Mesenchymal stem cell (in vitro differentiated cells and primary cell): Measurements from ENCODE around the gene KCND3.

Experiments used
- DNase-seq: peaks from one replicate; pipeline ENCODE4 v3.0.0-alpha.2; 2013
- H2AFZ ChIP-seq: one replicate; pipeline ENCODE4 v1.6.1; 2013; ENCODE audit warnings: low read depth, mild to moderate bottlenecking, control low read depth, inconsistent platforms, low read length, moderate library complexity
- H2AK5ac ChIP-seq: 2 replicates; pipeline ENCODE4 v1.6.1; 2013; ENCODE audit warnings: low read length, moderate library complexity, mild to moderate bottlenecking, inconsistent platforms; ENCODE audit not compliant: severe bottlenecking
- H2BK120ac ChIP-seq: one replicate; pipeline ENCODE4 v1.6.1; 2013; ENCODE audit warnings: low read depth, mild to moderate bottlenecking, inconsistent platforms, low read length, moderate library complexity
- H2BK12ac ChIP-seq, 2 experiments: one replicate each; pipeline ENCODE4 v1.6.1; 2013; ENCODE audit warnings: inconsistent platforms in 2 of 2, low read length in 2 of 2, mild to moderate bottlenecking in 2 of 2, moderate library complexity in 2 of 2, control low read depth in 1 of 2
- H2BK15ac ChIP-seq: one replicate; pipeline ENCODE4 v1.6.1; 2013; ENCODE audit warnings: mild to moderate bottlenecking, low read depth, inconsistent platforms; ENCODE audit not compliant: poor library complexity, severe bottlenecking
- H2BK5ac ChIP-seq: 2 replicates; pipeline ENCODE4 v1.6.1; 2013; ENCODE audit warnings: low read depth, mild to moderate bottlenecking, low read length, control low read depth, inconsistent platforms; ENCODE audit not compliant: poor library complexity, severe bottlenecking
- H3K14ac ChIP-seq, 2 experiments: one replicate each; pipeline ENCODE4 v1.6.1; 2013; ENCODE audit warnings: inconsistent platforms in 2 of 2, low read length in 2 of 2, control low read depth in 1 of 2, mild to moderate bottlenecking in 1 of 2, moderate library complexity in 1 of 2
- H3K18ac ChIP-seq, 2 experiments: one replicate each; pipeline ENCODE4 v1.6.1; 2013; ENCODE audit warnings: inconsistent platforms in 2 of 2, low read length in 2 of 2, control low read depth in 1 of 2, low read depth in 1 of 2, mild to moderate bottlenecking in 1 of 2
- H3K23ac ChIP-seq, 2 experiments: one replicate each; pipeline ENCODE4 v1.6.1; 2013; ENCODE audit warnings: inconsistent platforms in 2 of 2, low read length in 2 of 2, mild to moderate bottlenecking in 2 of 2, moderate library complexity in 2 of 2, control low read depth in 1 of 2
- H3K27ac ChIP-seq: 2 replicates; pipeline ENCODE4 v1.5.1; 2013; ENCODE audit warnings: mild to moderate bottlenecking, moderate library complexity, low read length, control low read depth, inconsistent platforms; ENCODE audit not compliant: poor library complexity, severe bottlenecking
- H3K27me3 ChIP-seq, 2 experiments: 2 replicates each; pipeline versions ENCODE4 v1.6.1 to v1.7.0; 2013; ENCODE audit warnings: low read length in 2 of 2, mild to moderate bottlenecking in 2 of 2, moderate library complexity in 2 of 2, control low read depth in 1 of 2, inconsistent platforms in 1 of 2; ENCODE audit not compliant: control insufficient read depth in 1 of 2, insufficient read depth in 1 of 2
- H3K36me3 ChIP-seq, 2 experiments: 2 replicates each; pipeline versions ENCODE4 v1.6.1 to v1.7.0; 2013; ENCODE audit warnings: low read length in 2 of 2, control low read depth in 1 of 2, inconsistent platforms in 1 of 2, low read depth in 1 of 2, mild to moderate bottlenecking in 1 of 2; ENCODE audit not compliant: insufficient read depth in 2 of 2, control insufficient read depth in 1 of 2
- H3K4ac ChIP-seq, 2 experiments: one replicate each; pipeline ENCODE4 v1.6.1; 2013; ENCODE audit warnings: inconsistent platforms in 2 of 2, low read length in 2 of 2, mild to moderate bottlenecking in 2 of 2, moderate library complexity in 2 of 2, control low read depth in 1 of 2, low read depth in 1 of 2
- H3K4me1 ChIP-seq: 2 replicates; pipeline ENCODE4 v1.6.1; 2013; ENCODE audit warnings: low read depth, low read length, control low read depth; ENCODE audit not compliant: control insufficient read depth, insufficient read depth
- H3K4me2 ChIP-seq: 2 replicates; pipeline ENCODE4 v1.6.1; 2013; ENCODE audit warnings: low read length, mild to moderate bottlenecking, inconsistent platforms; ENCODE audit not compliant: poor library complexity, severe bottlenecking
- H3K4me3 ChIP-seq, 2 experiments: 2 replicates each; pipeline versions ENCODE4 v1.5.1 to v1.7.0; 2013; ENCODE audit warnings: low read length in 2 of 2, mild to moderate bottlenecking in 2 of 2, control low read depth in 1 of 2, low read depth in 1 of 2; ENCODE audit not compliant: insufficient read depth in 1 of 2
- H3K79me1 ChIP-seq: replicated peaks from 2 replicates; pipeline ENCODE4 v1.6.1; 2013; ENCODE audit warnings: mild to moderate bottlenecking, control low read depth, low read length, inconsistent platforms; ENCODE audit not compliant: poor library complexity, severe bottlenecking
- H3K9ac ChIP-seq: 2 replicates; pipeline ENCODE4 v1.7.0; 2013; ENCODE audit warnings: mild to moderate bottlenecking, low read length, moderate library complexity
- H3K9me3 ChIP-seq: 2 replicates; pipeline ENCODE4 v1.7.0; 2013; ENCODE audit warnings: mild to moderate bottlenecking, low read length; ENCODE audit not compliant: control insufficient read depth
- H4K8ac ChIP-seq: one replicate; pipeline ENCODE4 v1.6.1; 2013; ENCODE audit warnings: inconsistent platforms, mild to moderate bottlenecking, low read length, moderate library complexity
- H4K91ac ChIP-seq: one replicate; pipeline ENCODE4 v1.6.1; 2013; ENCODE audit warnings: mild to moderate bottlenecking, low read length, inconsistent platforms
- WGBS: methylation state at CpG from one replicate; pipeline ENCODE4 v1.1.7; 2013; ENCODE audit warnings: mixed read lengths; 5-methylcytosine and 5-hydroxymethylcytosine counted together

Gene KCND3

DNA sequence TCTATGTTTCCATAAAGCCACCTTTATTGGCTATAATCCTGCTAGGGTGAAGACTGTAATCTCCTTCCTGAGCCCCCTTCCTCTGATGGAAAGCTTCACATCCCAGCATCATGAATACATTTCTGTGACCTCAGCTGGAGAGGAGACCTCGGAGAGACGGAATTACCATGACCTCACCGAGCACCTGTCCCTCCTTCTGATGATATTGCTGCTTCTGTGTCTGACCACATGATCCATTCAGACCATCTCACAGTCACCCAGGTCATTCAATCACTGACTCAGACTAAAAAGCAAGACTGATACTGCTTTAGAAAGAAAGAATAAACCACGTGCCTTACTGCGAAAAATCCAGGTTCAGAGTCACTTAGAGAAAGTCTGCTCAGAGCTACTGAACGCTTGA is 8.8 kb downstream of the KCND3 start:
- WGBS = 74% methylated on average over 6 of the region's 6 CpGs
- H3K4ac ChIP-seq = no peak overlapping the region
- no peak overlapping the region for H2AK5ac ChIP-seq
- DNase-seq = no peak
- no peak overlapping the region for H2BK5ac ChIP-seq
- no peak overlapping the region for H3K14ac ChIP-seq
- no peaks in the 10 kb centered on the region for H3K36me3 ChIP-seq
- H3K79me1 ChIP-seq = no peaks in the 10 kb centered on the region
- no peak overlapping the region for H2BK15ac ChIP-seq
- no peak overlapping the region for H3K27ac ChIP-seq
- no peak overlapping the region for H4K91ac ChIP-seq
- no peak overlapping the region for H2AFZ ChIP-seq
- no peak overlapping the region for H3K4me2 ChIP-seq
- H3K9ac ChIP-seq = no peak overlapping the region
- H3K4me3 ChIP-seq = no peak overlapping the region
- no peak overlapping the region for H2BK120ac ChIP-seq
- no peak overlapping the region for H3K23ac ChIP-seq
- H3K18ac ChIP-seq = no peak overlapping the region
- H3K9me3 ChIP-seq = no peaks in the 10 kb centered on the region
- peaks cover 0 to 38% of the 10 kb centered on the region in 2 experiments for H3K27me3 ChIP-seq
- no peak overlapping the region for H2BK12ac ChIP-seq
- no peaks in the 10 kb centered on the region for H3K4me1 ChIP-seq
- no peak overlapping the region for H4K8ac ChIP-seq

DNA sequence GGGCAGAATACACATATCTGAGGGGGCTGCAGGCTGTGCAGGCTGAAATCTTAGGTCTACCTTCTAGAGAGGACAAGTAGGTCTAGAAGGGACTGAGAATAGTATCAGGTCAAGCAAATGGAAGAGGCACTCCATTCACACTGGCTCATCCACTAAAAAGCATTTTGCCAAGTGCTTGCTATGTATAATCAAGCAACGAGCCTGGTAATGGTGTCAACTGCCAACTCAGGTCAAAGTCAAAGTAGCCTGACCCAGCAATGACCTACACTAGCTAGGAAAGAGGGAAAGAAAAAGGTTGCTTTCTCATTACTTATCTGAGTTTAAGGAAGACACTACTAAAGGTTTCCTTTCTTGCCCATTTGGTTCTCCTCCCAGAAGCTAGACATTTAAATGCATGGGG is 10.8 kb downstream of the KCND3 start:
- H2AK5ac ChIP-seq = no peak overlapping the region
- H4K8ac ChIP-seq = no peak overlapping the region
- no peaks in the 10 kb centered on the region for H3K36me3 ChIP-seq
- no peak overlapping the region for H3K23ac ChIP-seq
- H3K79me1 ChIP-seq = no peaks in the 10 kb centered on the region
- H2BK15ac ChIP-seq = no peak overlapping the region
- no peak overlapping the region for H3K9ac ChIP-seq
- H2BK12ac ChIP-seq = no peak overlapping the region
- no peak overlapping the region for H3K4ac ChIP-seq
- WGBS = no CpG with 5 or more reads among the region's 1 CpG
- no peaks in the 10 kb centered on the region for H3K9me3 ChIP-seq
- DNase-seq = no peak
- H3K14ac ChIP-seq = no peak overlapping the region
- no peak overlapping the region for H4K91ac ChIP-seq
- peaks cover 0 to 45% of the 10 kb centered on the region in 2 experiments for H3K27me3 ChIP-seq
- H3K4me3 ChIP-seq = no peak overlapping the region
- H3K4me1 ChIP-seq = no peaks in the 10 kb centered on the region
- no peak overlapping the region for H3K18ac ChIP-seq
- H3K4me2 ChIP-seq = no peak overlapping the region
- no peak overlapping the region for H2BK120ac ChIP-seq
- no peak overlapping the region for H2BK5ac ChIP-seq
- no peak overlapping the region for H3K27ac ChIP-seq
- H2AFZ ChIP-seq = no peak overlapping the region

DNA sequence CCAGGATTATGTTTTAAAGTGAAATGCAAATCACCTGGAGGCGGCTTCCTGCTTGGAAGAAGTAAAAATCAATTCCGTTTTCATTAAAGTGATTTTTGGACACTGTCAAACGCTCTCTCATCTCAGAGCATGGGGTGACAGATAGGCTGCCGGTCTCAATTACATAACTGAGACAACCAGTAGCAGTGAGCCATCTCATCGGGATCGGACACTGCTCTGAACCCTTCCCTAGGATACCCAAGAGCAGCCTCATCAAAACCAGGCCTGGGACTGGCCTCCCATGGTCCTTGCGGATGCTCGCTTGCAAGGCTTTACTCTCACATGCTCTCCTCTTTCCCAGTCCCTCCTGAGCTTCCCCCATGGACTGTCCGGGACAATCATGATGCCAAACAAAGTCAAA is 12.1 kb downstream of the KCND3 start:
- no peak overlapping the region for H3K23ac ChIP-seq
- H3K18ac ChIP-seq = no peak overlapping the region
- 81% methylated on average over 7 of the region's 9 CpGs for WGBS
- H2AK5ac ChIP-seq = no peak overlapping the region
- no peaks in the 10 kb centered on the region for H3K9me3 ChIP-seq
- H3K14ac ChIP-seq = no peak overlapping the region
- H3K79me1 ChIP-seq = no peaks in the 10 kb centered on the region
- H2BK15ac ChIP-seq = no peak overlapping the region
- H2BK12ac ChIP-seq = no peak overlapping the region
- H4K91ac ChIP-seq = no peak overlapping the region
- H3K9ac ChIP-seq = no peak overlapping the region
- no peak overlapping the region for H2BK120ac ChIP-seq
- H3K4ac ChIP-seq = no peak overlapping the region
- H2BK5ac ChIP-seq = no peak overlapping the region
- no peak for DNase-seq
- no peak overlapping the region for H3K4me2 ChIP-seq
- no peaks in the 10 kb centered on the region for H3K36me3 ChIP-seq
- H3K4me1 ChIP-seq = no peaks in the 10 kb centered on the region
- H2AFZ ChIP-seq = no peak overlapping the region
- no peak overlapping the region for H3K4me3 ChIP-seq
- H3K27me3 ChIP-seq = peaks cover 0 to 47% of the 10 kb centered on the region in 2 experiments
- H4K8ac ChIP-seq = no peak overlapping the region
- H3K27ac ChIP-seq = no peak overlapping the region

DNA sequence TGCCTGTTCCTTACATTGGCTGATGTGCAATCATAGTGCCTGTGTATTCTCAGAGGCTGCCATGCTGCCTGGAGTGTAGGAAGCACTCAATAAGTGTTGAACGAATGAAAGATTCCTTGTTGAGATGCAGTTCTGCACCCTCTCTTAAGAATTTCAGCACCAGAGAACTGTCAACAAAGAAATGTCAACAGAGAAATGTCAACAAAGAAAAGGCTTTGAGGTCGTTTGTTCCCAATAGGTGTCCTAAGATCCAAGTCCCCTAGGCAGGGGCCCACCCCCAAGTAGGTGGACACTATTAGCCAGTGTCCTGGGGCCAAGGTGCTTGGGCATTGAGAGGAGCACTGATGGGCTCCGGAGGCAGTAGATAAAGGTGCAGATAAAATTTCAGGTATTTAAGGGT is 12.6 kb downstream of the KCND3 start:
- no peak overlapping the region for H3K18ac ChIP-seq
- H3K79me1 ChIP-seq = no peaks in the 10 kb centered on the region
- no peak overlapping the region for H3K9ac ChIP-seq
- H2AK5ac ChIP-seq = no peak overlapping the region
- H3K36me3 ChIP-seq = no peaks in the 10 kb centered on the region
- H3K14ac ChIP-seq = no peak overlapping the region
- H2AFZ ChIP-seq = no peak overlapping the region
- H2BK15ac ChIP-seq = no peak overlapping the region
- no peaks in the 10 kb centered on the region for H3K9me3 ChIP-seq
- no peak overlapping the region for H3K27ac ChIP-seq
- peaks cover 0 to 47% of the 10 kb centered on the region in 2 experiments for H3K27me3 ChIP-seq
- no peaks in the 10 kb centered on the region for H3K4me1 ChIP-seq
- no peak overlapping the region for H4K8ac ChIP-seq
- H3K23ac ChIP-seq = no peak overlapping the region
- H2BK12ac ChIP-seq = no peak overlapping the region
- H2BK5ac ChIP-seq = no peak overlapping the region
- no peak overlapping the region for H3K4me2 ChIP-seq
- 34% methylated on average over 2 of the region's 3 CpGs for WGBS
- no peak for DNase-seq
- H3K4me3 ChIP-seq = no peak overlapping the region
- H2BK120ac ChIP-seq = no peak overlapping the region
- no peak overlapping the region for H4K91ac ChIP-seq
- H3K4ac ChIP-seq = no peak overlapping the region
